ENCODE results near the gene ADAMTS12. TPM values are rescaled to one million over a fixed set of nuclear protein-coding genes. Genes with fewer than 3 reads are reported as not detected.
"Not testable (repeated sequence)": the region's sequence is repeated elsewhere in the genome, so short reads cannot be mapped to it uniquely, and the experiment has no call there.

Gene ADAMTS12
- total RNA-seq, 1 donor from 2014 or later, result 4.1 TPM

DNA sequence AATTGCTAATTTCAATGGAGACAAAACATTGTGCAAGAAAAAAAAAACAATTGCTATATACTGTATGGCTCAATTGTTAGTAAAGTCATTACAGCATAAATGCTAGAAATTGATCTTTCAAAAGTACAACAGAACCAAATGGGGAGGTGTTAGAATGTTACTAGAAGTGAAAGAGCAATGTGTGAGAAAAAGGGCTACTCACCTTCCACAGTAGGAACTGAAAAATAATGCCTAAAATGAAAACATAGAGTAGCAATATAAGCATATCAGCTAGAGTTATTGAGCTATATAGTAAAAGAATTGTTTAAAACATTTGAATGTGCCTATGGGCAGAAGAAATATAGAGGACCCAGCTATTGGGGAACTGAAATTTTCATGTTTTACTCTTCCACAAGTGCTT is 33.5 kb upstream of the ADAMTS12 start:
- DNase-seq (ENCODE audit: low read depth), result no peak
- TF ChIP-seq, protein P1, sequence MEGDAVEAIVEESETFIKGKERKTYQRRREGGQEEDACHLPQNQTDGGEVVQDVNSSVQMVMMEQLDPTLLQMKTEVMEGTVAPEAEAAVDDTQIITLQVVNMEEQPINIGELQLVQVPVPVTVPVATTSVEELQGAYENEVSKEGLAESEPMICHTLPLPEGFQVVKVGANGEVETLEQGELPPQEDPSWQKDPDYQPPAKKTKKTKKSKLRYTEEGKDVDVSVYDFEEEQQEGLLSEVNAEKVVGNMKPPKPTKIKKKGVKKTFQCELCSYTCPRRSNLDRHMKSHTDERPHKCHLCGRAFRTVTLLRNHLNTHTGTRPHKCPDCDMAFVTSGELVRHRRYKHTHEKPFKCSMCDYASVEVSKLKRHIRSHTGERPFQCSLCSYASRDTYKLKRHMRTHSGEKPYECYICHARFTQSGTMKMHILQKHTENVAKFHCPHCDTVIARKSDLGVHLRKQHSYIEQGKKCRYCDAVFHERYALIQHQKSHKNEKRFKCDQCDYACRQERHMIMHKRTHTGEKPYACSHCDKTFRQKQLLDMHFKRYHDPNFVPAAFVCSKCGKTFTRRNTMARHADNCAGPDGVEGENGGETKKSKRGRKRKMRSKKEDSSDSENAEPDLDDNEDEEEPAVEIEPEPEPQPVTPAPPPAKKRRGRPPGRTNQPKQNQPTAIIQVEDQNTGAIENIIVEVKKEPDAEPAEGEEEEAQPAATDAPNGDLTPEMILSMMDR (IDR thresholded peaks at IDR 0.05; ENCODE audit: insufficient read depth, low read length, poor library complexity, severe bottlenecking), result no peak
- Histone ChIP-seq H3K36me3 (ENCODE audit: control insufficient read depth, insufficient read depth, low read length) (no peaks in the 10 kb centered on the region), H3K27me3 (ENCODE audit: control insufficient read depth, insufficient read depth, low read length) (no peaks in the 10 kb centered on the region), H3K4me3 (ENCODE audit: low read depth, low read length) (no peak overlapping the region)

DNA sequence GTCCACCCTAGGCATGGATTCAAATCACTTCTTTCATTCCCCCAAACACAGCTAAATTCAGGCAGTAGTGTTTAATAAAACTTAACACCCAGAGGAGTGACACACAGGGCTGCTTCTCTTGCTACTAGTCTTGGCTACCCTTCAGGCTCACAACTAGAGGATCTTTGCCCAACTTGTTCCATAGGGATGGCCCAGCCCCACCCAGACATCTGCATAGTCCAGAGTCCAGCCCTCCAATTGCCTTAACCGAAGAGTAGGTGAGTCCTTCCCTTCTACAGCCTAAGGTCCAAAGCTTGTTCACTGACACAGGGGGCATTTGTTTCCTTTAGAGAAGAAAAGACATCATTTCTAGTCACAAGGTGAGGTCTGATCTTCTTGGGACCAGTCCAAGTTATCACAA is 29.2 kb upstream of the ADAMTS12 start:
- Histone ChIP-seq H3K27me3 (ENCODE audit: control insufficient read depth, insufficient read depth, low read length) (no peaks in the 10 kb centered on the region), H3K36me3 (ENCODE audit: control insufficient read depth, insufficient read depth, low read length) (no peaks in the 10 kb centered on the region), H3K4me3 (ENCODE audit: low read depth, low read length) (no peak overlapping the region)
- TF ChIP-seq, protein P1 (IDR thresholded peaks at IDR 0.05; ENCODE audit: insufficient read depth, low read length, poor library complexity, severe bottlenecking), result no peak
- no peak for DNase-seq (ENCODE audit: low read depth)

DNA sequence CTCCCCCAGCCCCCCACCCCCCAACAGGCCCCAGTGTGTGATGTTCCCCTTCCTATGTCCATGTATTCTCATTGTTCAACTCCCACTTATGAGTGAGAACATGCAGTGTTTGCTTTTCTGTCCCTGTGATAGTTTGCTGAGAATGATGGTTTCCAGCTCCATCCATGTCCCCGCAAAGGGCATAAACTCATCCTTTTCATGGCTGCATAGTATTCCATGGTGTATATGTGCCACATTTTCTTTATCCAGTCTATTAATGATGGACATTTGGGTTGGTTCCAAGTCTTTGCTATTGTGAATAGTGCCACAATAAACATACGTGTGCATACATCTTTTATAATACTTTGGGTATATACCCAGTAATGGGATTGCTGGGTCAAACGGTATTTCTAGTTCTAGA is 23.1 kb upstream of the ADAMTS12 start:
- H3K27me3 ChIP-seq (ENCODE audit: control insufficient read depth, insufficient read depth, low read length); DNase-seq (ENCODE audit: low read depth); H3K36me3 ChIP-seq (ENCODE audit: control insufficient read depth, insufficient read depth, low read length); H3K4me3 ChIP-seq (ENCODE audit: low read depth, low read length): not testable (repeated sequence)

DNA sequence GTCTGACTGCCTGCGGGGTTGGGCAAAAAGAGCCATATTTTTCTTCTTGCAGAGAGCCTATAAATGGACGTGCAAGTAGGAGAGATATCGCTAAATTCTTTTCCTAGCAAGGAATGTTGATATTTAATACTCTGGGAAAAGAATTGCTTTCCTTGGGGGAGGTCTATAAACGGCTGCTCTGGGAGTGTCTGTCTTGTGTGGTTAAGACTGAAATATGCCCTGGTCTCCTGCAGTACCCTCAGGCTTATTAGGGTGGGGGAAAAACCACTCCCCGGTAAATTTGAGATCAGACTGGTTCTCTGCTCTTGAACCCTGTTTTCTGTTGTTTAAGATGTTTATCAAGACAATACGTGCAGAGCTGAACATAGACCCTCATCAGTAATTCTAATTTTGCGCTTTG is 14.5 kb upstream of the ADAMTS12 start:
- H3K4me3 ChIP-seq (ENCODE audit: low read depth, low read length); DNase-seq (ENCODE audit: low read depth); H3K27me3 ChIP-seq (ENCODE audit: control insufficient read depth, insufficient read depth, low read length); H3K36me3 ChIP-seq (ENCODE audit: control insufficient read depth, insufficient read depth, low read length): not testable (repeated sequence)

DNA sequence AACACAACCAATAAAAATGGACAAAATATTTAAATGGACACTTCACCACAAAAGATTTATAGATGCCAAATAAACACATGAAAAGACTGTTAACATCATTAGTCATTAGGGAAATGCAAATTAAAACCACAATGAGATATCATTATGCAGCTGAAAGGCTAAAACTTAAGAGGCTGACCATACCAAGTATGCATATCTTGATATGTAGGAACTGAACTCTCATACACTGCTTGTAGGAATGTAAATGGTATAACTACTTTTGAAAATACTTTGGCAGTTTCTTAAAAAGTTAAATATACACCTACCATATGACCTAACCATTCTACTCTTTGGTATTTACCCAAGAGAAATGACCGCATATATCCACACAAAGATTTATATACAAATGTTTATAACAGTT is 13.6 kb upstream of the ADAMTS12 start:
- TF ChIP-seq, protein P1 (IDR thresholded peaks at IDR 0.05; ENCODE audit: insufficient read depth, low read length, poor library complexity, severe bottlenecking), result no peak
- Histone ChIP-seq H3K36me3 (ENCODE audit: control insufficient read depth, insufficient read depth, low read length) (no peaks in the 10 kb centered on the region), H3K27me3 (ENCODE audit: control insufficient read depth, insufficient read depth, low read length) (no peaks in the 10 kb centered on the region), H3K4me3 (ENCODE audit: low read depth, low read length) (no peak overlapping the region)
- no peak for DNase-seq (ENCODE audit: low read depth)

DNA sequence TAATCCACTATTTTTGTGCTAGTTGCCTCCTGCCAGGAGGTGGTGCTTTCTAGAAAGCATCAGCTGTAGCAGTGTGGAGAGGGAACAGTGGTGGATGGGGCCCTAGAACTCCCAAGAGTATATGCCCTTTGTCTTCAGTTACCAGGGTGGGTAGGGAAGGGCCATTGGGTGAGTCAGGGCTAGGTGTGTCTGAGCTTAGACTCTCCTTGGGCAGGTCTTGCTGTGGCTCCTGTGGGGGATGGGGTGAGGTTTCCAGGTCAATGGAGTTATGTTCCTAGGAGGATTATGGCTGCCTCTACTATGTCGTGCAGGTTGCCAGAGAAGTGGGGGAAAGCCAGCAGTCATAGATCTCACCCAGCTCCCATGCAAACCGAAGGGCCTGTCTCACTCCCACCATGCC is 11.3 kb upstream of the ADAMTS12 start:
- Histone ChIP-seq H3K27me3 (ENCODE audit: control insufficient read depth, insufficient read depth, low read length) (no peaks in the 10 kb centered on the region), H3K4me3 (ENCODE audit: low read depth, low read length) (no peak overlapping the region), H3K36me3 (ENCODE audit: control insufficient read depth, insufficient read depth, low read length) (no peaks in the 10 kb centered on the region)
- TF ChIP-seq, protein P1 (IDR thresholded peaks at IDR 0.05; ENCODE audit: insufficient read depth, low read length, poor library complexity, severe bottlenecking), result no peak
- no peak for DNase-seq (ENCODE audit: low read depth)

DNA sequence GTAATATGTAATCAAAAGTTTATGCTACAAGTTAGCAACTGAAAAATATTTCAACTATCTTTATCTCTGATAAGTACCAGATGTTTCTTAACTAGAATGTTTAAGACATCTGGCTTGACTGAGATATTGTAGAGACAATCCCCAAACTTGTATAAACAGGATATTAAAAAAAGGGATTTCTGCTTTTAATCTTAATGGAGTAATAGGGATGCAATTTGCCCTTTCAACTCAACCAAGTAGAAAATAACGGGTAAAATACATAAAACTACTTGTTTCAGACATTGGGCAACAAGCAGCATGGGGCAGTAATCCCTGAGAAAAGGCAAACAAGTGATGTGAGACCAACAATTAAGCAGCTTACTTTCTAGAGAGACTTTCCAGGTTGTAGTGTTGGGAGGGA is 9.4 kb upstream of the ADAMTS12 start:
- DNase-seq (ENCODE audit: low read depth), result no peak
- no peaks in the 10 kb centered on the region for H3K27me3 ChIP-seq (ENCODE audit: control insufficient read depth, insufficient read depth, low read length)
- H3K4me3 ChIP-seq (ENCODE audit: low read depth, low read length), result no peak overlapping the region
- TF ChIP-seq, protein P1 (IDR thresholded peaks at IDR 0.05; ENCODE audit: insufficient read depth, low read length, poor library complexity, severe bottlenecking), result no peak
- H3K36me3 ChIP-seq (ENCODE audit: control insufficient read depth, insufficient read depth, low read length), result no peaks in the 10 kb centered on the region
